Uterus (tissue), 4 donors: ENCODE results near the gene TMEM14A. TPM values are rescaled to one million over a fixed set of nuclear protein-coding genes. Genes with fewer than 3 reads are reported as not detected.
"Not testable (repeated sequence)": the region's sequence is repeated elsewhere in the genome, so short reads cannot be mapped to it uniquely, and the experiment has no call there.

ENCODE experiments used
- DNase-seq, 2 donors: peaks; one replicate each; pipeline ENCODE4 v3.0.0-alpha.2; 2019 to 2020
- H3K27ac ChIP-seq, 2 donors: fragments of 200-600 bp; sonication (generic); 1 replicate in 1 of 2; 2 replicates in 1 of 2; pipeline ENCODE4 v1.5.1; 2016 to 2018
- H3K27me3 ChIP-seq, 2 donors: fragments of 200-600 bp; sonication (generic); one replicate each; pipeline ENCODE4 v1.5.1; 2018 to 2019; ENCODE audit warnings: control low read depth in 1 of 2
- H3K36me3 ChIP-seq, 2 donors: fragments of 200-600 bp; sonication (generic); one replicate each; pipeline ENCODE4 v1.5.1; 2019; ENCODE audit warnings: control low read depth in 1 of 2
- H3K4me1 ChIP-seq, 2 donors: fragments of 200-600 bp; sonication (generic); one replicate each; pipeline ENCODE4 v1.5.1; 2018 to 2019; ENCODE audit warnings: control low read depth in 1 of 2
- H3K4me3 ChIP-seq, 2 donors: fragments of 200-600 bp; sonication (generic); 1 replicate in 1 of 2; 2 replicates in 1 of 2; pipeline ENCODE4 v1.5.1; 2018 to 2019; ENCODE audit warnings: mild to moderate bottlenecking in 1 of 2
- H3K9me3 ChIP-seq, 2 donors: fragments of 200-600 bp; sonication (generic); one replicate each; pipeline ENCODE4 v1.5.1; 2019; ENCODE audit warnings: control low read depth in 1 of 2
- POLR2A ChIP-seq, 2 donors: fragments of 450-650 bp; IDR thresholded peaks; one replicate each; pipeline ENCODE4 v1.6.1; 2016; ENCODE audit warnings: antibody characterized with exemption in 2 of 2, mild to moderate bottlenecking in 1 of 2, moderate library complexity in 1 of 2
- intact Hi-C: fragments of 100-400 bp; cut with DNase I; formaldehyde crosslinking; loops from one replicate; pipeline ENCODE4 v1.15.1; 2023; ENCODE audit warnings: low total_unique reads
- total RNA-seq, 4 donors: library from RNA; depleted of rRNA in 3 of 4; stranded (reverse); fragments of >200 nt in 3 of 4; gene quantifications; one replicate each; pipeline versions ENCODE4 v1.1.0 to v1.2.4, GENCODE V29; 2014 to 2023
- TF ChIP-seq, protein P1 (sequence below), 4 experiments: fragments of 200-600 bp in 2 of 4; fragments of 450-650 bp in 2 of 4; sonication (generic) in 2 of 4; IDR thresholded peaks; one replicate each; pipeline ENCODE4 v1.5.1; 2016 to 2019; ENCODE audit warnings: antibody characterized with exemption in 4 of 4, mild to moderate bottlenecking in 2 of 4, moderate library complexity in 1 of 4
- donor health status: DM: yes; HTN: yes; CAD: no.

Gene TMEM14A
- total RNA-seq, 4 donors from 2014 or later = 9.5 to 65.0 (median 32.8) TPM

DNA sequence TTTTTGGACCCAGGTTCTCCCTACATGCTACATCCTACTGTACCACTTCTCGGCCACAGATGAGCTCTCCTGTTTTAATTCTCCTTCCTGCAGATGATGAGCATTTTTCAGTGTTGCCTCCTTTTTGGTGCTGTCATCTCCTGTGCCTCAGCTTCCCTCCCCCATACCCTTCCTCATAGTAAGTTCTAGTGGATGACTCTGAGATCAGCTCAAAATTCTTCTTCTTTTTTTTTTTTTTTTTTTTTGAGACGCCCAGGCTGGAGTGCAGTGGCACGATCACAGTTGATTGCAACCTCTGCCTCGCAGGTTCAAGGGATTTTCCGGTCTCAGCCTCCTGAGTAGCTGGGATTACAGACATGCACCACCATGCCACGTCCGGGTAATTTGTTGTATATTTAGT, 3.8 kb downstream of the TMEM14A start:
- Histone ChIP-seq H3K27ac (no peak overlapping the region), H3K36me3 (no peaks in the 10 kb centered on the region), H3K27me3 (no peaks in the 10 kb centered on the region), H3K4me3 (no peak overlapping the region), H3K4me1 (no peaks in the 10 kb centered on the region), H3K9me3 (no peaks in the 10 kb centered on the region)
- DNase-seq = no peak
- intact Hi-C loops = no loop called here
- TF ChIP-seq, protein P1, sequence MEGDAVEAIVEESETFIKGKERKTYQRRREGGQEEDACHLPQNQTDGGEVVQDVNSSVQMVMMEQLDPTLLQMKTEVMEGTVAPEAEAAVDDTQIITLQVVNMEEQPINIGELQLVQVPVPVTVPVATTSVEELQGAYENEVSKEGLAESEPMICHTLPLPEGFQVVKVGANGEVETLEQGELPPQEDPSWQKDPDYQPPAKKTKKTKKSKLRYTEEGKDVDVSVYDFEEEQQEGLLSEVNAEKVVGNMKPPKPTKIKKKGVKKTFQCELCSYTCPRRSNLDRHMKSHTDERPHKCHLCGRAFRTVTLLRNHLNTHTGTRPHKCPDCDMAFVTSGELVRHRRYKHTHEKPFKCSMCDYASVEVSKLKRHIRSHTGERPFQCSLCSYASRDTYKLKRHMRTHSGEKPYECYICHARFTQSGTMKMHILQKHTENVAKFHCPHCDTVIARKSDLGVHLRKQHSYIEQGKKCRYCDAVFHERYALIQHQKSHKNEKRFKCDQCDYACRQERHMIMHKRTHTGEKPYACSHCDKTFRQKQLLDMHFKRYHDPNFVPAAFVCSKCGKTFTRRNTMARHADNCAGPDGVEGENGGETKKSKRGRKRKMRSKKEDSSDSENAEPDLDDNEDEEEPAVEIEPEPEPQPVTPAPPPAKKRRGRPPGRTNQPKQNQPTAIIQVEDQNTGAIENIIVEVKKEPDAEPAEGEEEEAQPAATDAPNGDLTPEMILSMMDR (IDR thresholded peaks at IDR 0.05) = no peak
- no peak for TF ChIP-seq POLR2A (IDR thresholded peaks at IDR 0.05)

DNA sequence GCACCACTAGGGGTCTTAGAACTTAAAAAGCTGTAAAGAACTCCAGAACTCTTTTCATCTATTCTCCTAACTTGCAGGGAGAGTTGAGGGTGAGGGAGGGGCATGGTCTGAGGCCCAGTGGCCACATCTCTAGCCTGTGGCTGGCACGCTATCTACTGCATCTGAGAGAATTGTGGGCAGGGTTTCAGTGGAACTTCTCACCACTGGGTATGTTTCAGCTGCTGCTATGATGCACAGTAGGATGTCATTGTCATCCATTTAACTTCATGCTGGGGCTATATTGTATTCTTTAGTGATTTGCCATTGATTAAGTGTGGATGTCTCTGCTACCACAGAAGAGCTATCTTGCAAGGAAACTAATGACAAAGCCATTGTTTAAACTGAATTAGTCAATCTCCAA, 4.5 kb downstream of the TMEM14A start:
- Histone ChIP-seq H3K27me3 (no peaks in the 10 kb centered on the region), H3K9me3 (no peaks in the 10 kb centered on the region), H3K4me1 (no peaks in the 10 kb centered on the region), H3K4me3 (no peak overlapping the region), H3K27ac (no peak overlapping the region), H3K36me3 (no peaks in the 10 kb centered on the region)
- TF ChIP-seq, protein P1 (IDR thresholded peaks at IDR 0.05) = no peak
- TF ChIP-seq POLR2A (IDR thresholded peaks at IDR 0.05) = no peak
- intact Hi-C loops = no loop called here
- DNase-seq = no peak

DNA sequence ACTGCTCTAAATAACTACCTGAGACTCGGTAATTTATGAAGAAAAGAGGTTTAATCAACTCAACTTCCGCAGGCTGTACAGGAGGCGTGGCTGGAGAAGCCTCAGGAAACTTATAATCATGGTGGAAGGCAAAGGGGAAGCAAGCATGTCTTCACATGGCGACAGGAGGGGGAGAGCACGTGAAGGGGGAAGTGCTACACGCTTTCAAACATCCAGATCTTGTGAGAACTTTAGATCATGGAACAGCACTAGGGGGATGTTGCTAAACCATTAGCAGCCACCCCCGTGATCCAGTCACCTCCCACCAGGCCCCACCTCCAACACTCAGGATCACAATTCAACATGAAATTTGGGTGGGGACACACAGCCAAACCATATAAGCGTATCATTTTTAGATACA, 5.7 kb downstream of the TMEM14A start:
- H3K9me3 ChIP-seq, intact Hi-C loops, H3K4me3 ChIP-seq, H3K36me3 ChIP-seq, H3K27ac ChIP-seq, H3K27me3 ChIP-seq, H3K4me1 ChIP-seq, DNase-seq: not testable (repeated sequence)

DNA sequence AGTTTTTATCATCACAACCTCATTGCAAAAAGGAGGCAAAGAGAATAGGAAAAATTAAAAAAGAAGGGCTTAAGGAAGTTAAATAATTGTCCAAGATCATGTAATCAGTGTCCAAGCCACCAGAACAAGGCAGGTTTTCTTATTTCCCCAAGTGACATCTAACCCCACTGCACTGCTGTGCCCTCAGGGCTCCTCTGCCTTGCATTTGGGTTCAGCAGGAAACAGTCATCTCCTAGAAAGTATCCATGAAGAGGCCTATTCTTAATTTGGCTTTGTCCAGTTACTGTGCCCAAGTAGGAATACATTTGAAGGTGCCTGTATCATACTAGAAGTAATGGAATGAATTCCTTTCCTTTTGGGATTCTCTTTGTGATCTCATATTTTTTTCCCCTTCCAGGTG, 10.5 kb downstream of the TMEM14A start:
- no peak for DNase-seq
- intact Hi-C loops = no loop called here
- H3K36me3 ChIP-seq = peaks cover 0 to 3% of the 10 kb centered on the region in 2 donors

DNA sequence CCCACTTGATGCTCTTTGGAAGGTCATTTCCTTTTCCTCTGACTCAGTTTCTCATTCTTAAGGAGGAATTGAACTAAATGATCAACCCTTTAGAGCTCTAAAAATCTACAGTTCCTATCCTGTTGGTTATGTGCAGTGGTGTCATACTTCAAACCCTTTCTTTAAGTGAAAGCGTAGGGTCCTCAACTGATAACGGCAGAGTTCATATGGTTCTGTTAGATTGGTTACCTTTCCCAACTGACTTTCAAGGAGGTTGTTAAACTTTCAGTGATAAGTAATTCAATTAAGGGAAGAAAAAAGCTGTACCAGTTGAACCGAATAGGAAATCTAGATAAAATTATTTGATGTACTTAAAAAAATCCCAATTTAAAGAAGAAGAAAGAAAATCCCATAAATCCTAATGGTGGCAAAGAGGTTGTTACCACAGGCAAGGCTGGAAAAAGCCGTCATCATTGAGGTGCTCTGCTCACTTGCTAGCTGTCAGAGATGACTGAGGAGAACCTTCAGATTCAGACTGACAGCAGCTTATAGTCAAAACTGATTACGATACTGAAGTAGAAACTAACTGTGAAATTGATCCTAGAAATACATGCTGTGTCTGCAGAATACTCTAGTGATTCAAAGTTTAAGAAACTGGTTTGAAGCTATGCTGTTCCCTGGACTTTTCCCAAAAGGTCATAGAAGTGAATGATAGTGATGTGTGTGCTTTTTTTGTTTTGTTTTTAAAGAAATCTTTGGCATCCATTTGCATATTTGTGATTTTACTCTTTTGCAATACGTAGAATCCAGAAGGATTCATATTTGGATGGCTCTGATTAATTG, 16.2 kb downstream of the TMEM14A start:
- Histone ChIP-seq H3K27ac (no peak overlapping the region), H3K4me3 (no peak overlapping the region), H3K4me1 (no peaks in the 10 kb centered on the region), H3K9me3 (no peaks in the 10 kb centered on the region), H3K27me3 (no peaks in the 10 kb centered on the region), H3K36me3 (peaks cover 0 to 3% of the 10 kb centered on the region in 2 donors)
- DNase-seq = no peak
- intact Hi-C loops = no loop called here
- TF ChIP-seq, protein P1 (IDR thresholded peaks at IDR 0.05) = no peak
- no peak for TF ChIP-seq POLR2A (IDR thresholded peaks at IDR 0.05)

More for the DNA sequence above, 10.5 kb downstream of the TMEM14A start:
- no peak overlapping the region for H3K27ac ChIP-seq
- H3K27me3 ChIP-seq = no peaks in the 10 kb centered on the region
- H3K4me3 ChIP-seq = no peak overlapping the region
- no peaks in the 10 kb centered on the region for H3K4me1 ChIP-seq
- H3K9me3 ChIP-seq = no peaks in the 10 kb centered on the region
- TF ChIP-seq, protein P1 (IDR thresholded peaks at IDR 0.05) = no peak
- TF ChIP-seq POLR2A (IDR thresholded peaks at IDR 0.05) = no peak
